OCI-LY7 (cell line): ENCODE results near the gene NEK11. TPM values are rescaled to one million over a fixed set of nuclear protein-coding genes. Genes with fewer than 3 reads are reported as not detected.

ENCODE experiments used
- BruUV-seq: library from RNA; stranded (reverse); fragments of 400-500 nt; replicated peaks from 2 replicates; lab custom pipeline; 2021; lab: Mats Ljungman, UMichigan
- CTCF ChIA-PET: fragments of 300-600 bp; sonication (Branson Sonifier 250); formaldehyde crosslinking; loops from one replicate; lab custom pipeline; 2022; ENCODE audit warnings: antibody characterized with exemption; ENCODE audit not compliant: unreplicated experiment; lab: Charles Lee
- POLR2A ChIA-PET: fragments of 300-600 bp; sonication (Branson Sonifier 250); formaldehyde crosslinking; loops from one replicate; lab custom pipeline; 2022; ENCODE audit warnings: antibody characterized with exemption; lab: Charles Lee
- DNase-seq: peaks from one replicate; pipeline ENCODE4 v3.0.0-alpha.2; 2015; ENCODE audit warnings: low spot score
- H2AFZ ChIP-seq: fragments of 200-600 bp; sonication (generic), shearing (Covaris generic); 2 replicates; pipeline ENCODE4 v1.6.1; 2014; ENCODE audit warnings: mild to moderate bottlenecking, antibody characterized with exemption, low read length, moderate library complexity
- H3K27ac ChIP-seq: fragments of 200-600 bp; sonication (generic); 2 replicates; pipeline ENCODE4 v1.5.1; 2014; ENCODE audit warnings: mixed run types, low read depth, mild to moderate bottlenecking, moderate library complexity, low read length, inconsistent platforms; ENCODE audit not compliant: poor library complexity, severe bottlenecking
- H3K36me3 ChIP-seq: fragments of 200-600 bp; sonication (generic); 2 replicates; pipeline ENCODE4 v1.6.1; 2014; ENCODE audit warnings: mild to moderate bottlenecking, antibody characterized with exemption, low read length, moderate library complexity, mixed read lengths; ENCODE audit not compliant: insufficient read depth
- H3K4me1 ChIP-seq: fragments of 200-600 bp; sonication (generic); 2 replicates; pipeline ENCODE4 v1.5.1; 2014; ENCODE audit warnings: mild to moderate bottlenecking, low read length; ENCODE audit not compliant: insufficient read depth, poor library complexity, severe bottlenecking
- H3K4me2 ChIP-seq: fragments of 200-600 bp; sonication (generic); 2 replicates; pipeline ENCODE4 v1.6.1; 2014; ENCODE audit warnings: mild to moderate bottlenecking, low read length
- H3K4me3 ChIP-seq: fragments of 200-600 bp; sonication (generic); 2 replicates; pipeline ENCODE4 v1.5.1; 2014; ENCODE audit warnings: mild to moderate bottlenecking, low read depth, low read length; ENCODE audit not compliant: poor library complexity, severe bottlenecking
- H3K79me2 ChIP-seq: fragments of 200-600 bp; sonication (generic); 2 replicates; pipeline ENCODE4 v1.6.1; 2016; ENCODE audit warnings: low read depth, mild to moderate bottlenecking, low read length, moderate library complexity, mixed read lengths; ENCODE audit not compliant: insufficient read depth
- H3K9me2 ChIP-seq: fragments of 200-600 bp; sonication (generic); 2 replicates; pipeline ENCODE4 v1.6.1; 2016; ENCODE audit warnings: mild to moderate bottlenecking, low read length, mixed read lengths; ENCODE audit not compliant: insufficient read depth
- H3K9me3 ChIP-seq: fragments of 200-600 bp; sonication (generic); 2 replicates; pipeline ENCODE4 v1.6.1; 2014; ENCODE audit warnings: mild to moderate bottlenecking, mixed run types, low read length, mixed read lengths
- H4K20me1 ChIP-seq: fragments of 200-600 bp; sonication (generic); 2 replicates; pipeline ENCODE4 v1.6.1; 2014; ENCODE audit warnings: mild to moderate bottlenecking, antibody characterized with exemption, low read length, moderate library complexity, mixed read lengths; ENCODE audit not compliant: insufficient read depth
- EZH2phosphoT487 ChIP-seq: fragments of 200-600 bp; sonication (generic); IDR thresholded peaks from 2 replicates; pipeline ENCODE4 v1.6.1; 2018; ENCODE audit warnings: low read depth, borderline replicate concordance, mild to moderate bottlenecking, mixed run types, antibody characterized with exemption, low read length, moderate library complexity, mixed read lengths
- intact Hi-C: fragments of 100-400 bp; cut with micrococcal nuclease; formaldehyde crosslinking; loops from one replicate; pipeline ENCODE4 v1.10.0; 2022; ENCODE audit not compliant: unreplicated experiment
- total RNA-seq, 2 experiments: library from RNA; depleted of rRNA in 1 of 2; stranded (reverse); fragments of >200 nt in 1 of 2; shearing (Covaris generic) in 1 of 2; gene quantifications; 2 replicates each; pipeline ENCODE4 v1.2.3, GENCODE V29; 2014 to 2022
- TF ChIP-seq, protein P1 (sequence below): fragments of 200-600 bp; sonication (generic); conservative IDR thresholded peaks from 2 replicates; pipeline ENCODE4 v1.5.1; 2014; ENCODE audit warnings: mild to moderate bottlenecking, antibody characterized with exemption, low read length, moderate library complexity, mixed read lengths

Gene NEK11
- total RNA-seq, 2 experiments from 2014 or later, result 0.47 to 1.5 TPM

DNA sequence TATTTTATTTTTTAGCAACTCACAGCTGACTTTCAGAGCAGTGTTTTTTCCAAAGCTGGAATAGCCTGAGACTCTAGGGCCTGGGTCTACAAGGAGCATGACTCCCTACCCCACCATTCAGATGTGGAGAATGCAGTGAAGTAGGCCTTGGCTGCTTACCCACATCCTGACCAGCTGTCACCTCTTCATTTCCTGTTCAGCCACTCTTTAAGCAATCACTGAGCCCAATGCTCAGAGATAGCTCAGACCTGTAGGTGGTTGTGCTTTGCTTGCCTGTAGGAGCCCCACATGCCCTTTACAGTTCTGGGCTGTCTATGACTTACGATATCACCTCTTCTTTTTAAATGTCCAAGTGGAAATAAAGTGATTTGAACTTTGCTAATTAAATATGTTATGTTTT is 148.1 kb downstream of the NEK11 start:
- intact Hi-C loops, result no loop called here
- Histone ChIP-seq H3K9me3 (no peaks in the 10 kb centered on the region), H3K4me1 (no peaks in the 10 kb centered on the region), H4K20me1 (no peaks in the 10 kb centered on the region), H3K36me3 (no peaks in the 10 kb centered on the region), H3K4me2 (no peak overlapping the region), H3K9me2 (no peaks in the 10 kb centered on the region), H3K4me3 (no peak overlapping the region), H3K27ac (no peak overlapping the region), H2AFZ (no peak overlapping the region), H3K79me2 (no peaks in the 10 kb centered on the region)
- CTCF ChIA-PET, result no interaction called here
- BruUV-seq, result no TSS peak
- no peak for TF ChIP-seq EZH2phosphoT487
- TF ChIP-seq, protein P1, sequence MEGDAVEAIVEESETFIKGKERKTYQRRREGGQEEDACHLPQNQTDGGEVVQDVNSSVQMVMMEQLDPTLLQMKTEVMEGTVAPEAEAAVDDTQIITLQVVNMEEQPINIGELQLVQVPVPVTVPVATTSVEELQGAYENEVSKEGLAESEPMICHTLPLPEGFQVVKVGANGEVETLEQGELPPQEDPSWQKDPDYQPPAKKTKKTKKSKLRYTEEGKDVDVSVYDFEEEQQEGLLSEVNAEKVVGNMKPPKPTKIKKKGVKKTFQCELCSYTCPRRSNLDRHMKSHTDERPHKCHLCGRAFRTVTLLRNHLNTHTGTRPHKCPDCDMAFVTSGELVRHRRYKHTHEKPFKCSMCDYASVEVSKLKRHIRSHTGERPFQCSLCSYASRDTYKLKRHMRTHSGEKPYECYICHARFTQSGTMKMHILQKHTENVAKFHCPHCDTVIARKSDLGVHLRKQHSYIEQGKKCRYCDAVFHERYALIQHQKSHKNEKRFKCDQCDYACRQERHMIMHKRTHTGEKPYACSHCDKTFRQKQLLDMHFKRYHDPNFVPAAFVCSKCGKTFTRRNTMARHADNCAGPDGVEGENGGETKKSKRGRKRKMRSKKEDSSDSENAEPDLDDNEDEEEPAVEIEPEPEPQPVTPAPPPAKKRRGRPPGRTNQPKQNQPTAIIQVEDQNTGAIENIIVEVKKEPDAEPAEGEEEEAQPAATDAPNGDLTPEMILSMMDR, result no peak
- DNase-seq, result peak; percentile 17
- POLR2A ChIA-PET, result no interaction called here

GRCh38 chr3:131178710-131179375 is 152.2 kb downstream of the NEK11 start:
- TF ChIP-seq, protein P1, result no peak
- no peak for TF ChIP-seq EZH2phosphoT487
- DNase-seq, result no peak
- no TSS peak for BruUV-seq
- POLR2A ChIA-PET, result interaction anchor here (0.6 kb wide), 1 partner anchor 66 kb away, joined by 3 read pairs; no protein-coding TSS in a partner anchor
- H3K9me3 ChIP-seq, result no peaks in the 10 kb centered on the region
- H3K4me1 ChIP-seq, result no peaks in the 10 kb centered on the region
- no peak overlapping the region for H2AFZ ChIP-seq
- H3K27ac ChIP-seq, result no peak overlapping the region
- H3K9me2 ChIP-seq, result no peaks in the 10 kb centered on the region
- intact Hi-C loops, result no loop called here
- no peaks in the 10 kb centered on the region for H4K20me1 ChIP-seq
- no peaks in the 10 kb centered on the region for H3K36me3 ChIP-seq
- no peak overlapping the region for H3K4me3 ChIP-seq
- H3K4me2 ChIP-seq, result no peak overlapping the region
- CTCF ChIA-PET, result no interaction called here
- no peaks in the 10 kb centered on the region for H3K79me2 ChIP-seq

GRCh38 chr3:131192701-131193100 is 166.0 kb downstream of the NEK11 start:
- no peaks in the 10 kb centered on the region for H3K79me2 ChIP-seq
- H3K9me2 ChIP-seq, result no peaks in the 10 kb centered on the region
- H3K36me3 ChIP-seq, result no peaks in the 10 kb centered on the region
- TF ChIP-seq, protein P1, result no peak
- TF ChIP-seq EZH2phosphoT487, result no peak
- no peak overlapping the region for H3K4me3 ChIP-seq
- CTCF ChIA-PET, result no interaction called here
- no peaks in the 10 kb centered on the region for H3K9me3 ChIP-seq
- DNase-seq, result no peak
- intact Hi-C loops, result loop anchor here (10.0 kb wide), 1 partner anchor 158 kb away; no protein-coding TSS in a partner anchor
- no peaks in the 10 kb centered on the region for H3K4me1 ChIP-seq
- BruUV-seq, result no TSS peak
- POLR2A ChIA-PET, result no interaction called here
- H3K4me2 ChIP-seq, result no peak overlapping the region
- H3K27ac ChIP-seq, result no peak overlapping the region
- H2AFZ ChIP-seq, result no peak overlapping the region
- no peaks in the 10 kb centered on the region for H4K20me1 ChIP-seq
